Endothelial cell of hepatic sinusoid (primary cell): ENCODE data around the gene KNDC1.
"Not testable (repeated sequence)": the region's sequence is repeated elsewhere in the genome, so short reads cannot be mapped to it uniquely, and the experiment has no call there.

Experiments
- in situ Hi-C: cut with HindIII; loops from 2 replicates; pipeline ENCODE4 v1.10.0; 2017; ENCODE audit warnings: low sequenced_read_pairs

Gene KNDC1

DNA sequence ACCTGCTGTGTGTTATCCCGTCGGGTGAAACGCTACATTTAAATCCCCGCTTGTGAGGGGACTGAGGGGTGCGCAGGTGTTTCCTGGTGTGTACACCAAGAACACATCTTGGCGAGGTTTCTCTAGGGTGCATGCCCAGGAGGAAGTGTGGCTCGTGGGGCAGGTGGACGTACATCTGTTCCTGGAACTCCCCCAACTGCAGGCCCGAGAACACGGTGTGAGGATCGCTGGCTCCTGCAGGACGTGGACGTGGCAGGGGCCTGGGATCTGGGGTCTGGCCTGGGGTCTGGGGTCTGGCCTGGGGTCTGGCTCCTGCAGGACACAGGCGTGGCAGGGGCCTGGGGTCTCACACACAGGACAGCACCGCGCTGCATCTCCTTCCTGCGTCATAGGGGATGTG is 10.1 kb downstream of the KNDC1 start:
- in situ Hi-C loops: no loop called here

DNA sequence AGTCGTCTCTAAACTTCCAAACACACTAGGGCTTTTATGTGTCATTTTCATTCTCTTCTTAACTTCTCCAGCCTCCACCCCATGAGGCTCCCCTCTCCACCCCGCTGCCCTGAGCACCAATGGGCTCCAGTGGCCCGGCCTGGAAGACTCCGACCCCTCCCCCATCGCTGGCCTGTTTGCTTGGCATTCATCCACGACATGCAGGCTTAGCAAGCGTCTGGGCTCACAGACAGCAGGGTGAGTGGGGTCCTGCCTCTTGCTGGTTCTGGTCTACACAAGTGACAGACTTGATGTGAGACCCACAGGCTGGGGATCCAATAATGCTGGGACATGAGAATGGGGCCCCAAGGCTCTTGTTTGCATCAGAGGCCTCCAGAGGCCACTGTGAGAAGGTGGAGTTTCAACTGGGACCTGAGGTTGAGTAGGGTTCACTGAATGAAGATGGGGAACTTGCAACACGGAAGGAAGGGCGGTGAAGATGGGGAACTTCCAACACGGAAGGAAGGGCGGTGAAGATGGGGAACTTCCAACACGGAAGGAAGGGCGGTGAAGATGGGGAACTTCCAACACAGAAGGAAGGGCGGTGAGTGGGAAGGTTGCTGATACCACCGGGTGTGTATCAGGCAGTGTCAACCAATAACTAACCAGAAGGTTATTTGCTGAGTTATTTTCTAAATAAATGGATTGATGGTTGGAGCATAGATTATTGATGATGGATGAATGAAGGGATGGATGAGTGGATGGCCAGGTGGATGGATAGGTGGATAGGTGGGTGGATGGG is 14.0 kb downstream of the KNDC1 start:
- in situ Hi-C loops: no loop called here

DNA sequence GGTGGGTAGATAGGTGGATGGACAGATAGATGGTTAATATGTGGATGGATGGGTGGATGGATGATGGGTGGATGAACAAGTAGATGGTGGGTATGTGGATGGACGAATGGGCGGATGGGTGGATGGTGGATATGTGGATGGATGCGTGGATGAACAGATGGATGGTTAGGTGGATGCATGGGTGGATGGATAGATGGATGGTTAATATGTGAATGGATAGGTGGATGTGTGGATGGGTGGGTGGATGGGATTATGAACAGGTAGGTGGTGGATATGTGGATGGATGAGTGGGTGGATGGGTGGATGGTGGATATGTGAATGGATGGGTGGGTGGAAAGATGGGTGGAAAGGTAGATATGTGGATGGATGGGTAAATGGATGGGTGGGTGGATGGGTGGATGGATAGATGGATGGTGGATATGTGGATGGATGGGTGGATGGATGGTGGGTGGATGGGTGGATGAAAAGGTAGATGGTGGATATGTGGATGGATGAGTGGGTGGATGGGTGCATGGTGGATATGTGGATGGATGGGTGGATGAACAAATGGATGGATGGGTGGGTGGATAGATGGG is 14.8 kb downstream of the KNDC1 start:
- in situ Hi-C loops: no loop called here

- in situ Hi-C loops: not testable (repeated sequence)
Measured at GRCh38 chr10:133175624-133176023, 15.6 kb downstream of the KNDC1 start.

DNA sequence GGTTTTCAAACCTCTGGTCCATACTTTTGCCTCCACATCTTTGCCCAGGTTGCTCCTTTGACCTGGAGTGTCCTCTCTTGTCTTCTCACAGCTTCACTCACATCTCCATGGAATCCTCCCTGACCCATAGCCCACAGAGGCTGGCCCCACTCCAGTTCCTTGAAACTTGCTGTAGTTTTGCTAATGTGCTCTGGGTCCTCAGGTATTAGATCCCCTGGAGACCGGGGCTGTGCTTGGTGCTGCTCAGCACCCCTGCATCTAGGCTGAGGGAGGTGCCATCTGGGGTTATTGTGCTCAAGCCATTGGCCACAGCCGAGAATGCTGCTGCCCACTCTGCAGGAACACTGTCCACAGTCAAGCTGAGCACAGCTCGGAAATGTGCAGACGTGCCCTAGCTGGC is 16.5 kb downstream of the KNDC1 start:
- in situ Hi-C loops: no loop called here

- in situ Hi-C loops: no loop called here
Measured at GRCh38 chr10:133177380-133178157, 17.6 kb downstream of the KNDC1 start.

DNA sequence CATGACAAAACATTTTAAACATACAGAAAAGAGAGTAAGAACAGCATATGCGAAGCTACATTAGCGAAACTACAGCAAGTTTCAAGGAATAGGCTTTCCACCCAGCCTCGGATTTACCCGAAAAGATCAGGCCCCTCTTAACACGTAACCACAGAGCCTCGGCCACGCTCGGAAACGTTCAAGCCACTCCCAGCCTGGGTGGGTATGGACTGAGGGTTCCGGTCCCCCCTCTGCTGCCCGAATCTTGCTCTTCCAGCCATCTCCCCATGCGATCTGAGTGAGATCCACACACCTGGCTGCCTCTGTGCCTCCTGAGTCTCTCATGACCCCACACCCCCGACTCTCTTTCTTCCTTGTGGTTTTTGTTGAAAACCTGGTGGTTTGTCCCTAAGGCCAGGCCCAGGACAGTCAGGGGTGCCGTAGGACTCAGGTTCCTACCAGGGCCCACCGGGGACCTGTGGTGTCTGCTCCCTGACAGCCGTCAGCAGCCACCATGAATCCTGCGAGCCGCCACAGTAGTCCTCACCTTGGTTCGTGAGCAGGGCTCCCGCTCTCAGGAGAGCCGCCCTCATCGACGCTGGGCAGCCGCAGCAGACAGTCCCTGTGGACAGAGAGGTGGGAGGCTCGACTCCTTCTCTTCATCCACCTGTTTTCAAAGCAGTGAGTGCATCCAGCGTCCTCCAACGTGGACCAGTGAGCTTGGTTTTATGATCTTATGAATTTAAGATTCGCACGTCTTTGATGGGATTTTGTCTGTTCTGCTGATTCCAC is 18.5 kb downstream of the KNDC1 start:
- in situ Hi-C loops: no loop called here

DNA sequence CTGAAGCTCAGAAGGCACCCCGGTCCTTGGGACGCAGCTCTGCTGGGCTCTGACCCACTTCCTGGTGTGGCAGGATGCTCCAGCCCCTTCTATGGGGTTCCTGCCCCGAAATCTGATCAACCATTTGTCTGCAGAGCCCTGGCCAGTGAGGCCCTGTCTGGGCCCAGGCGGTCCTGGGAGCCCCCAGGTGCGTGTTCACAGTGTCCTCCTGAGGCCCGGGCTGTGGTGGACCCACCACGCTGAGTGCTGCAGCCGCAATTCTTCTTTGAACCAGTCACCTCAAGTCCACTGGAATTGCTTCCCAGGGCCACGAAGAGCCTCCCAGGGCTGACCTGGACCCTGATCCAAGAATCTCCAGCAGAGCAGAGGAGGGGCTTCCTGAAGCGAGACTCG is 19.1 kb downstream of the KNDC1 start:
- in situ Hi-C loops: no loop called here

DNA sequence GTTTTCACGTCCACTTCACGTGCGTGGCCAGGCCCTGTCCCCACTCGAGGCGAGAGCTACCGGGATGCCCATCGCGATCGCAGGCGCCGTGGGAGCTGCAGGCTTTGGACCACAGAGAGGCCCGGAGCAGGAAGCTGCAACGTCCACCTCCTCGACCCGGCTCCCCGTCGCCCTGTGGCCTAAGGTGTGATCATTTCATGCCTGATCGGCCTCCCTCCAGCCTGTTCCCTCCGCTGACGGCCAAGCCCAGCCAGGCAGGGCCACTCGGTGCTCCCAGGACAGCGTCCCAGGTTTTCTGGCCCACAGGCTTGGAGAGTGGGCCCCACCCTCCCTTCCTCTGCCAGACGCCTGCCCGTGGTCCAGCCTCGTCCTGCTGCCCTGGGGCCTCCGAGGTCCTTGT is 19.6 kb downstream of the KNDC1 start:
- in situ Hi-C loops: no loop called here

DNA sequence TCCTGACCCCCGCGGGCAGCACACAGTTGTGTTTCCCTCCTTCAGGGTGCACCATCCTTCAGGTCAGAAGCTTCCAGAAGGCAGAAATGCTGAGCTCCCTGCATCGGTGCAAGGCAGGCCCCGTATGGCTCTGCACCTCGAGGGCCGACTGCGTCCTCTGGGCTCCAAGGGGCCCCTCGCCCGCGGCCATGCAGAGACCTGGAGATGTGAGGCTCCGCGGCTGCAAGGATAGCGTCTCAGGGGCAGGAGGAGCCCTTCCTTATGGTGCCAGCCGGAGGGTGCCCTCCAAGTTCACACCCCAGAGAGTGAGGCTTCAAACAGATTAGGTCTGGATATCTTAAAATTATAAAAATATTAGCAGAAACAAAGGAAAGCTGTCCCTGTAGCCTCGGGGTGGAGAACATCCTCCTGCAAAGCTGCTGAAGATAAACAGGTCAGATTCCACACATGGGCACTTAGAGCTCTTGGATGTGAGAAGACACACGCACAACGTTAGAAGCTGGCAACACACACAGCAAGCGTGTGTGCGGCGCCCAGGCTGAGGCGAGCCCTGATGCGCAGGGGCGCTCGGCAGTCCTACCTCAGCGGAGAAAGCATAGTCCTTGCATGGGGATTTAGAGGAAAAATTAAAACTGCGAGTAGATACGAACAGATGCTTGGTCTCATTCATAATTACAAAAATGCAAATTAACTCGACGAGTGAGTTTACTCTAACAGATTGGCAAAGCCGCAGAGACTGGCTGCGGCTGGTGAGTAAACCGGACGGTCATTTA is 20.4 kb downstream of the KNDC1 start:
- in situ Hi-C loops: no loop called here

GRCh38 chr10:133180965-133181639 is 21.1 kb downstream of the KNDC1 start:
- in situ Hi-C loops: no loop called here

DNA sequence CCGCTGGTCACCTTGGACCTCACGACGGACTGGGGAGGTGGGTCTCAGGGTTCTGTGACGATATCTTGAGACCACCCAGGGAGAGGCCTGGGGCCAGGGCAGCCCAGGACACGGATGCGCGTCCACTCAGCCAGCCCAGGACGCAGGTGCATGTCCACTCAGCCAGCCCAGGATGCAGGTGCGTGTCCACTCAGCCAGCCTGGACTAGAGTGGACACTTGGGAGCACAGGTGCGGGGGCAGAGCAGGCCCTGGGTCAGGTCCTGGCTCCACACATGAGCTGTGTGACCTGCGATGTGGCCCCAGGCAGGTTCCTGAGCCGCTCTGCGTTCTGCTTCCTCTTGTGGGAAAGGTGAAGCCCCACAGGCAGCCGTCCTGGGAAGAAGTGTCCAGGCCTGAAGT is 22.2 kb downstream of the KNDC1 start:
- in situ Hi-C loops: no loop called here

DNA sequence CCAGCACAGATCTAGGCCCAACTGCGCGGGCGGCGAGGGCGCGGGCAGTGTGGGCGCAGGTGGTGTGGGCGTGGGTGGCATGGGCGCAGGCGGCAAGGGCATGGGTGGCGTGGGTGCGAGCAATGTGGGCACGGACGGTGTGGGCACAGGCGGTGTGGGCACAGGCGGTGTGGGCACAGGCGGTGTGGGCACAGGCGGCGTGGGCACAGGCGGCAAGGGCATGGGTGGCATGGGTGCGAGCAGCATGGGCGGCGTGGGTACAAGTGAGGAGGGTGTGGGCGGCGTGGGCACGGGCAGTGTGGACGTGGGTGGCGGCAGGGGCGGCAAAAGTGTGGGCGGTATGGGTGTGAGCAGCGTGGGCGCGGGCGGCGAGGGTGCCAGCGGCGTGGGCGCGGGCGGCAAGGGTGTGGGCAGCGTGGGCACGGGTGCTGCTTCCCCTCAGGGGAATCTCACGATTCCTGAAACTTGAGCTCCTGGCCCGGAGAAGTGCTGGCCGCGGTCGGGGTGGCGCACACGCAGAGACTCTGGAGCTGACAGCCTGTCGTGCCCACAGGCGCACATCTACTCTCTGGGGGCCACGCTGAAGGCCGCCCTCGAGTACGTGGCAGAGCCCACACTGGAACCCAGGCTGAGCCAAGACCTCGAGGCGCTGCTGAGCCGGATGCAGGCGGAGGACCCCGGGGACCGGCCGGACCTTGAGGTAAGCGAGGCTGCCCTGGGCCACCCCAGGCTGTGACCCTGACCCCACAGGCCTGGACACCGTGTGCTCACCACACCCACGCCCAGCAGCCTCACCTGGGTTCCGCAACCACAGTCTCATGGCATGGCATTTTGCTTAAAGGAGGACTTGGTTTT is 23.0 kb downstream of the KNDC1 start:
- in situ Hi-C loops: no loop called here

DNA sequence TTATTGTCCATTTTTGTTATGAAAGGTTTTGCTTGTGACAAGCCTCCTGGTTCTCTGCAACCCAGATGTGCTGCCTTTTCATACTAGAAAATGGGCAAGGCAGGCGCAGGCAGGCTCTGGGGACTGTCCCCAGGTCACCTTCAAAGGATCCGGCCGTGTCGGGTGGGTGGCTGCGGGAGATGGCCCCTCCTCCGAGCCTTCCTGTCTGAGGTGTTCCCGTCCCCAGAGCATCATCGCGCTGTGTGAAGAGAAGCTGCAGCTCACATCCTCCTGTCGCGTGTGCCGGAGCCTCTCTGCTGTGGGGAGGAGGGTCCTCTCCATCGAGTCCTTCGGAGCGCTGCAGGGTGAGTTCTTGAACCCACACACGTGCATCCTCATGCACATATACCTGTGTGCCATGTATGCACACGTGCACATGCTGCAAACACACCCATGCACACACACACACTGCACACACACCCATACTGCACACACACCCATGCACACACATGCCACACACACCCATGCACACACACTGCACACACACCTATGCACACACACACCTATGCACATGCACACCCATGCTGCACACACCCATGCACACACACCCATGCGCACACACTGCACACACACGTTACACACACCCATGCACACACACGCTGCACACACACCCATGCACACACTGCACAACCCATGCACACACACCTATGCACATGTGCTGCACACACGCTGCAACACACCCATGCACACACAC is 23.8 kb downstream of the KNDC1 start:
- in situ Hi-C loops: no loop called here

- in situ Hi-C loops: no loop called here
Measured at GRCh38 chr10:133184591-133185244, 24.7 kb downstream of the KNDC1 start.

DNA sequence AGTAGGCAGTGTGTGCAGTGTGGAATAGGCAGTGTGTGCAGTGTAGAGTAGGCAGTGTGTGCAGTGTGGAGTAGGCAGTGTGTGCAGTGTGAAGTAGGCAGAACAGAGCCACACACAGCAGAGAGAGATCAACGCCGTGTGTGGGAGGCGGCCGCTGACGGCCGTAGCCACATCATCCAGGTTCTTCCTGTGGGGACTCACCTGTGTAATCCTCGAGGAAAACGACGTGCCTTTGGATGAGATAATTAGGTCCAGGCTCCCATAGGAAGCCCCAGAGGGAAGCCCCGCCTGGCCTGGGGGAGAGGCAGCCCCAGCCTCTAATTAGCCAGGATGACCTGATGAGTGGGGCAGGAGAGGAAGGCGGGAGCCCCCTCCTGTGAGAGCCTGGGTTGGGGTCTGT is 25.4 kb downstream of the KNDC1 start:
- in situ Hi-C loops: no loop called here

- in situ Hi-C loops: no loop called here
Measured at GRCh38 chr10:133185916-133186315, 25.9 kb downstream of the KNDC1 start.
